ENCODE measurements around the gene KCNJ3.

Gene KCNJ3

GRCh38 chr2:154698296-154698720 is at the start of gene KCNJ3:
KCNJ3 (plus strand) TSS chr2:154698695; CDS start chr2:154698776, 81 bp downstream.
- DNase-seq (ENCODE audit: extremely low read depth in 1 of 2, low read depth in 1 of 2): no peak

GRCh38 chr2:154655499-154655898 is 43.0 kb upstream of the KCNJ3 start:
- no peak for DNase-seq (ENCODE audit: extremely low read depth in 1 of 2, low read depth in 1 of 2)

- DNase-seq (ENCODE audit: extremely low read depth in 1 of 2, low read depth in 1 of 2): no peak
Measured at GRCh38 chr2:154658854-154659253, 39.6 kb upstream of the KCNJ3 start.

GRCh38 chr2:154664248-154664647 is 34.2 kb upstream of the KCNJ3 start:
- no peak for DNase-seq (ENCODE audit: extremely low read depth in 1 of 2, low read depth in 1 of 2)

- no peak for DNase-seq (ENCODE audit: extremely low read depth in 1 of 2, low read depth in 1 of 2)
Measured at GRCh38 chr2:154670083-154670482, 28.4 kb upstream of the KCNJ3 start.

- DNase-seq (ENCODE audit: extremely low read depth in 1 of 2, low read depth in 1 of 2): no peak
Measured at GRCh38 chr2:154673694-154674093, 24.8 kb upstream of the KCNJ3 start.

GRCh38 chr2:154677401-154677800 is 21.1 kb upstream of the KCNJ3 start:
- DNase-seq (ENCODE audit: extremely low read depth in 1 of 2, low read depth in 1 of 2): no peak

GRCh38 chr2:154681741-154682140 is 16.8 kb upstream of the KCNJ3 start:
- no peak for DNase-seq (ENCODE audit: extremely low read depth in 1 of 2, low read depth in 1 of 2)

- no peak for DNase-seq (ENCODE audit: extremely low read depth in 1 of 2, low read depth in 1 of 2)
Measured at GRCh38 chr2:154686162-154686561, 12.3 kb upstream of the KCNJ3 start.

GRCh38 chr2:154688373-154688772 is 10.1 kb upstream of the KCNJ3 start:
- DNase-seq (ENCODE audit: extremely low read depth in 1 of 2, low read depth in 1 of 2): no peak

GRCh38 chr2:154689158-154689557 is 9.3 kb upstream of the KCNJ3 start:
- no peak for DNase-seq (ENCODE audit: extremely low read depth in 1 of 2, low read depth in 1 of 2)

GRCh38 chr2:154692927-154693326 is 5.6 kb upstream of the KCNJ3 start:
- DNase-seq (ENCODE audit: extremely low read depth in 1 of 2, low read depth in 1 of 2): no peak

- no peak for DNase-seq (ENCODE audit: extremely low read depth in 1 of 2, low read depth in 1 of 2)
Measured at GRCh38 chr2:154693741-154694340, 4.7 kb upstream of the KCNJ3 start.

- no peak for DNase-seq (ENCODE audit: extremely low read depth in 1 of 2, low read depth in 1 of 2)
Measured at GRCh38 chr2:154694881-154695280, 3.6 kb upstream of the KCNJ3 start.

GRCh38 chr2:154696369-154696768 is 2.1 kb upstream of the KCNJ3 start:
- DNase-seq (ENCODE audit: extremely low read depth in 1 of 2, low read depth in 1 of 2): no peak

GRCh38 chr2:154696810-154697417 is 1.6 kb upstream of the KCNJ3 start:
- DNase-seq (ENCODE audit: extremely low read depth in 1 of 2, low read depth in 1 of 2): no peak

- no peak for DNase-seq (ENCODE audit: extremely low read depth in 1 of 2, low read depth in 1 of 2)
Measured at GRCh38 chr2:154697418-154698252, 860 bp upstream of the KCNJ3 start.

- DNase-seq (ENCODE audit: extremely low read depth in 1 of 2, low read depth in 1 of 2): no peak
Measured at GRCh38 chr2:154698721-154699574, 453 bp downstream of the KCNJ3 start.

- DNase-seq (ENCODE audit: extremely low read depth in 1 of 2, low read depth in 1 of 2): no peak
Measured at GRCh38 chr2:154699575-154699930, 1.1 kb downstream of the KCNJ3 start.

GRCh38 chr2:154700136-154700535 is 1.6 kb downstream of the KCNJ3 start:
- DNase-seq (ENCODE audit: extremely low read depth in 1 of 2, low read depth in 1 of 2): no peak

GRCh38 chr2:154704991-154705390 is 6.5 kb downstream of the KCNJ3 start:
- no peak for DNase-seq (ENCODE audit: extremely low read depth in 1 of 2, low read depth in 1 of 2)

All from activated CD8-positive, alpha-beta memory T cell treated with anti-CD3 and anti-CD28 coated beads for 1 hour (primary cell).